Naive thymus-derived CD4-positive, alpha-beta T cell (primary cell): Measurements from ENCODE around the gene ARHGAP4. TPM values are rescaled to one million over a fixed set of nuclear protein-coding genes. Genes with fewer than 3 reads are reported as not detected.

Experiments
- ATAC-seq: fragments of 150-1000 bp; cut with Tn5 transposase; 2 replicates; pipeline ENCODE4 v1.10.0; 2021; ENCODE audit warnings: mild to moderate bottlenecking, moderate library complexity
- CTCF ChIA-PET: fragments of 350-600 bp; sonication (Branson Sonifier 250); formaldehyde crosslinking; loops from one replicate; lab custom pipeline; 2021; ENCODE audit warnings: antibody characterized with exemption; lab: Charles Lee
- POLR2A ChIA-PET: fragments of 350-600 bp; sonication (Branson Sonifier 250); formaldehyde crosslinking; loops from one replicate; lab custom pipeline; 2021; ENCODE audit warnings: antibody characterized with exemption, inconsistent platforms; lab: Charles Lee
- DNase-seq, 9 donors: peaks; one replicate each; pipeline versions ENCODE4 v3.0.0 to v3.0.0-alpha.2; 2020 to 2022; ENCODE audit warnings: mixed read lengths in 1 of 9
- H3K27ac ChIP-seq: one replicate; pipeline ENCODE4 v1.7.0; 2013; ENCODE audit warnings: mild to moderate bottlenecking, low read depth, low read length, moderate library complexity
- H3K27me3 ChIP-seq, 2 donors: one replicate each; pipeline ENCODE4 v1.7.0; 2013; ENCODE audit warnings: low read length in 2 of 2, mild to moderate bottlenecking in 2 of 2, moderate library complexity in 2 of 2; ENCODE audit not compliant: control insufficient read depth in 2 of 2, insufficient read depth in 2 of 2
- H3K36me3 ChIP-seq, 3 experiments: 1 replicate in 2 of 3; 2 replicates in 1 of 3; pipeline ENCODE4 v1.7.0; 2013; ENCODE audit warnings: low read length in 3 of 3, mild to moderate bottlenecking in 3 of 3, moderate library complexity in 1 of 3; ENCODE audit not compliant: insufficient read depth in 3 of 3, control insufficient read depth in 2 of 3
- H3K4me1 ChIP-seq, 2 donors: one replicate each; pipeline ENCODE4 v1.7.0; 2013; ENCODE audit warnings: low read length in 2 of 2, mild to moderate bottlenecking in 2 of 2, moderate library complexity in 1 of 2; ENCODE audit not compliant: control insufficient read depth in 2 of 2, insufficient read depth in 2 of 2
- H3K4me3 ChIP-seq: 2 replicates; pipeline ENCODE4 v1.7.0; 2013; ENCODE audit warnings: mild to moderate bottlenecking, low read length
- H3K9me3 ChIP-seq, 3 experiments: 1 replicate in 2 of 3; 2 replicates in 1 of 3; pipeline ENCODE4 v1.7.0; 2013; ENCODE audit warnings: low read length in 3 of 3; ENCODE audit not compliant: control insufficient read depth in 2 of 3
- H3K27ac Mint-ChIP-seq, 9 donors: one replicate each; pipeline ENCODE4 v1.8.0; 2020 to 2022; ENCODE audit warnings: mixed read lengths in 9 of 9, mild to moderate bottlenecking in 8 of 9, moderate library complexity in 5 of 9, inconsistent platforms in 2 of 9
- H3K27me3 Mint-ChIP-seq, 5 donors: one replicate each; pipeline ENCODE4 v1.8.0; 2021 to 2022; ENCODE audit warnings: mixed read lengths in 5 of 5, mild to moderate bottlenecking in 1 of 5
- H3K36me3 Mint-ChIP-seq, 5 donors: one replicate each; pipeline ENCODE4 v1.8.0; 2020 to 2022; ENCODE audit warnings: mixed read lengths in 5 of 5, mild to moderate bottlenecking in 3 of 5, inconsistent platforms in 1 of 5
- H3K4me1 Mint-ChIP-seq, 7 donors: one replicate each; pipeline ENCODE4 v1.8.0; 2020 to 2022; ENCODE audit warnings: mixed read lengths in 7 of 7, mild to moderate bottlenecking in 3 of 7, inconsistent platforms in 1 of 7
- H3K4me3 Mint-ChIP-seq, 10 donors: one replicate each; pipeline ENCODE4 v1.8.0; 2020 to 2022; ENCODE audit warnings: mild to moderate bottlenecking in 10 of 10, mixed read lengths in 10 of 10, moderate library complexity in 6 of 10, inconsistent platforms in 2 of 10
- H3K9me3 Mint-ChIP-seq, 11 donors: one replicate each; pipeline ENCODE4 v1.8.0; 2020 to 2022; ENCODE audit warnings: mixed read lengths in 11 of 11, mild to moderate bottlenecking in 4 of 11, inconsistent platforms in 1 of 11, moderate library complexity in 1 of 11
- intact Hi-C, 2 donors: fragments of 100-400 bp; cut with micrococcal nuclease; formaldehyde crosslinking; loops; one replicate each; pipeline ENCODE4 v1.15.1; 2023
- polyA plus RNA-seq, 2 donors: library from polyadenylated mRNA; unstranded; fragments of 300-500 nt; fragmentation: Illumina TruSeq; gene quantifications; one replicate each; pipeline ENCODE4 v1.2.3, GENCODE V29; 2021
- total RNA-seq, 6 experiments: library from RNA in 5 of 6; stranded (reverse) in 5 of 6; gene quantifications; 1 replicate in 5 of 6; 2 replicates in 1 of 6; pipeline ENCODE4 v1.2.3 and lab custom pipeline; 2021 to 2026

The ARHGAP4 gene
- total RNA-seq (100 to 1,000 TPM; 310 to 439 (median 377) TPM), polyA plus RNA-seq (100 to 1,000 TPM in 1 of 2 donors, 10 to 100 TPM in 1; 82.5 to 147 TPM), total RNA-seq (lab: John Stamatoyannopoulos, UW) (509 reads per million, percentile 98 among the genes with 10 or more reads in this experiment)

DNA sequence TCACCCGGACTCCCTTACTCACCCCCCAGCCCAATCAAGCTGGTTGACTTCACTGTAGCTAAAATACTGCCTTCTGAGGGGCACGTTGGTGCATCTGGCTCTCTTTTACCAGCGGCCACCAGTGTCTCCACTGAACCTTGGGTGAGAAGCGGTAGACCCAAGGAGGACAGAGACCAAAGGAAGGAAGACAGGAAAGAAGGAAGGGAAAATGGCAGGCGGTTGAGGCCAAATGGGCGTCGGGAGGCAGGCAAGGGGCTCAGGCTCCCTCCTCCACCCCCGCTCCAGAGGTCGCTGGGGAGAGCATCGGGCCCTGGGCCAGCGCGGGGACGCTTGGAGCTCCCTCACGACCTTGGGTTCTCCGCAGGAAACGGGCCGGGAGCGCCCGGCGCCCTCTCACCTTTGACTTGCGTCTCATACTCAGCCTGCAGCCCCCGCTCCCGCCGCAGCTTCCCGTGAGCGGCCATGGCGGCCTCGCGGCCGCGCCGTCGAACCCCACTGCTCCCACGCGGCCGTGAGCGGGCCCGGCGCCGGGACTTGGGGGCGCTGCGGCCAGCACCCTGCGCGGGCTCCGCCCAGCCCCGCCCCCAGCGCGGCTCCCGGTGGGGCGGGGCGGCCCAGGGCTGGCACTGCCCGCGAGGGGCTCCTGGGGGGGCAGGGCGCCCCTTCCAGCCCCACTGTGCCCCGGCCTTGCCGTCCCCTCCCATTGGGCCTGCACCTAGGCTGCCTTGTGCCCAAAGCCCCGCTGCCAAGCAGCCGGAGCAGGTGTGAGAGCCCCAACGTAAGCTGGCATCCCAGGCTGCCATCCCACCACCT lies at the start of gene ARHGAP4:
TSS of gene ARHGAP4 (minus strand) at position 526 of the 813 bp plus-strand sequence. CDS start at position 464, 62 bp downstream.
- Mint-ChIP-seq H3K27ac (peak within 1 kb of the TSS; percentile 88 to 100 (median 98)), H3K4me1 (peaks cover 0 to 76% (median 25%) of the 10 kb centered on the region in 7 donors), H3K36me3 (peaks cover 0 to 21% (median 0%) of the 10 kb centered on the region in 5 donors), H3K4me3 (peak within 1 kb of the TSS; percentile 92 to 98 (median 94)), H3K27me3 (no peaks in the 10 kb centered on the region), H3K9me3 (peaks cover 0 to 2% (median 0%) of the 10 kb centered on the region in 11 donors)
- ChIA-PET POLR2A (interaction anchor here (0.7 to 17.4 kb wide), 20 partner anchors 9 to 519 kb away, joined by 3 to 384 read pairs (median 6); partner anchors contain the start of genes HCFC1, IDH3G, NAA10 and RENBP), CTCF (interaction anchor here (1.6 to 13.2 kb wide), 3 partner anchors 15 to 42 kb away, joined by 4 to 168 read pairs (median 27); partner anchors contain the start of gene RENBP)
- peak within 1 kb of the TSS; percentile 98 for H3K27ac ChIP-seq
- H3K27me3 ChIP-seq: no peaks in the 10 kb centered on the region
- peaks cover 0 to 11% (median 0%) of the 10 kb centered on the region in 3 experiments for H3K36me3 ChIP-seq
- no peaks in the 10 kb centered on the region for H3K9me3 ChIP-seq
- intact Hi-C loops: loop anchor here (1.0 to 10.0 kb wide), 8 partner anchors 9 to 569 kb away; partner anchors contain the start of genes EMD (in 2 of the 2), NAA10 (in 1 of the 2), SLC10A3 (in 1 of the 2) and SLC6A8 (in 1 of the 2)
- H3K4me3 ChIP-seq: peak within 1 kb of the TSS; percentile 81
- DNase-seq: peak in 7 of 9 donors; percentile 23 to 72 (median 42)
- peak; percentile 2 for ATAC-seq
- H3K4me1 ChIP-seq: peaks cover 23 to 27% of the 10 kb centered on the region in 2 donors

DNA sequence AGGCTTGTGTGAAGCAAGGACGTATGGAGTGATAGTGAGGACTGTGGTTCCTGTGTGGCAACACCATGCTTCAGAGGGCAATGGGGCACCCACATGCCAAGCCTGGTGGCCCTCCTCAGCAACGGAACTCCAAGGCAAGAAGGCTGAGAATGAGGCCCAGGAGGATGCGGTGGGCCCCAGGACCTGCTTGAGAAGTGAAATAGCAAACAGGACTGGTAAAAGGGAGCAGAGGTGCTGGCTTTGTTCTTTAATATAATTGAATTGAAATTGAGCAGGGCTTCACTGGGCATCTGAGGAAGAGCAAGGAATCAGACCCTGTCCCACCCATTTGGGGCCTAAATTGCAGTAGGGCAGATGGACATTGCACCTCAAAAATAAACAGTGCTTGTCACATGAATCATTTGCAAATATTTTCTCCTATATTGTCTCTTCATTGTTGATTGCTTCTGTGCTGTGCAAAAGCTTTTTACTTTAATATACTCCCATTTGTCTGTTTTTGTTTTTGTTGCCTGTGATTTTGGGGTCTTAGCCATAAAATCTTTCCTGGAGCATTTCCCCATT lies 48.7 kb upstream of the ARHGAP4 start:
- Histone ChIP-seq H3K36me3 (peaks cover 0 to 13% (median 0%) of the 10 kb centered on the region in 3 experiments), H3K4me3 (no peak overlapping the region), H3K27me3 (no peaks in the 10 kb centered on the region), H3K27ac (peak overlapping the region; percentile 99), H3K9me3 (no peaks in the 10 kb centered on the region), H3K4me1 (peaks cover 16% of the 10 kb centered on the region in 2 donors)
- H3K27me3 Mint-ChIP-seq: no peaks in the 10 kb centered on the region
- H3K36me3 Mint-ChIP-seq: peaks cover 0 to 3% (median 0%) of the 10 kb centered on the region in 5 donors
- ATAC-seq (no peak), DNase-seq (no peak)
- peaks cover 8 to 30% (median 21%) of the 10 kb centered on the region in 7 donors for H3K4me1 Mint-ChIP-seq
- ChIA-PET POLR2A (interaction anchor here (0.9 to 4.5 kb wide), 3 partner anchors 10 to 180 kb away, joined by 3 to 32 read pairs (median 3); partner anchors contain the start of genes ARHGAP4, IDH3G and SSR4), CTCF (no interaction called here)
- peaks cover 0 to 1% (median 0%) of the 10 kb centered on the region in 11 donors for H3K9me3 Mint-ChIP-seq
- intact Hi-C loops: loop anchor here (5.0 kb wide), 5 partner anchors 37 to 1018 kb away; partner anchors contain the start of genes DKC1 (in 1 of the 2), MECP2 (in 1 of the 2) and RPL10 (in 1 of the 2)
- peak overlapping the region in 9 of 10 donors; percentile 8 to 97 (median 41) for H3K4me3 Mint-ChIP-seq
- H3K27ac Mint-ChIP-seq: peak overlapping the region; percentile 62 to 99 (median 91)

DNA sequence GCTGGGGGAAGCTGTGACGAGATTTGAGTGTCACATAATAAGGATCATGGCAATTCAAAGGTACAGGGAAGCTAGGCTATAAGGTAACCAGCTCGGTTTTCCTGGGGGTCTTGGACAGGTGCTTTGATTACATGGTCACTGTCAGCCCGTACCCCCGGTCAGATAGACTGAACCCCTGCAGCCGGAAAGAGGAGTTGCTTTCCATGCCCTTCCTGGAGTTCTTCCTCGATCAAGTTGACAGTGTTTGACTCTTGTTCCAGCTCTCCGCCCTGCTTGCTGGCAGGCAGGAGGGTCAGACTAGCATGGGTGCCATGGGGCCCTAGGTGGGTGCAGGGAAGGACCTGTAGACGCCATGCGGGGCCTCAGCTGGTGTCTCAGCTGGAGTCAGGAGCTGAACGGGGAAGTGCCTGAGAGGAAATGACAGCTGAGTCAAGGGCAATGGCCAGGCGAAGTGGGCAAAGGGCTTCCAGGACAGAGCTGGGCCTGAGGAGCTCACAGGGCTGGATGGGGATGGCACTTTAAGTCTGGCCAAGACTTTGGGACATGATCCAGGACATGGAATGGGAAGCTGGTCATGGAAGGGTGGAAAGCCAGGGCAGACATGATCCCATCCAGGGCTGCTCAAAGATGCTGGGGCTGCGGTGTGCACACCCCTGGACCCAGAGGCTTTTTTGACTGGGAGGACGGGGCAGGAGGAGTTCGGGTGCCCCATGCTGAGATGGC lies 48.1 kb upstream of the ARHGAP4 start:
- no peaks in the 10 kb centered on the region for H3K27me3 ChIP-seq
- ChIA-PET CTCF (no interaction called here), POLR2A (interaction anchor here (0.8 to 4.5 kb wide), 4 partner anchors 11 to 179 kb away, joined by 3 to 32 read pairs (median 3); partner anchors contain the start of genes ARHGAP4, IDH3G and SSR4)
- intact Hi-C loops: loop anchor here (5.0 kb wide), 5 partner anchors 38 to 1017 kb away; partner anchors contain the start of genes DKC1 (in 1 of the 2), MECP2 (in 1 of the 2) and RPL10 (in 1 of the 2)
- H3K36me3 ChIP-seq: peaks cover 0 to 13% (median 0%) of the 10 kb centered on the region in 3 experiments
- ATAC-seq: no peak
- H3K4me1 ChIP-seq: peaks cover 16% of the 10 kb centered on the region in 2 donors
- peak overlapping the region; percentile 62 to 99 (median 91) for H3K27ac Mint-ChIP-seq
- H3K4me3 ChIP-seq: peak overlapping the region; percentile 50
- H3K4me1 Mint-ChIP-seq: peaks cover 8 to 35% (median 21%) of the 10 kb centered on the region in 7 donors
- peaks cover 0 to 1% (median 0%) of the 10 kb centered on the region in 11 donors for H3K9me3 Mint-ChIP-seq
- H3K27ac ChIP-seq: peak overlapping the region; percentile 99
- no peaks in the 10 kb centered on the region for H3K9me3 ChIP-seq
- DNase-seq: no peak
- no peaks in the 10 kb centered on the region for H3K27me3 Mint-ChIP-seq
- H3K36me3 Mint-ChIP-seq: peaks cover 0 to 5% (median 0%) of the 10 kb centered on the region in 5 donors
- H3K4me3 Mint-ChIP-seq: peak overlapping the region; percentile 29 to 97 (median 86)

DNA sequence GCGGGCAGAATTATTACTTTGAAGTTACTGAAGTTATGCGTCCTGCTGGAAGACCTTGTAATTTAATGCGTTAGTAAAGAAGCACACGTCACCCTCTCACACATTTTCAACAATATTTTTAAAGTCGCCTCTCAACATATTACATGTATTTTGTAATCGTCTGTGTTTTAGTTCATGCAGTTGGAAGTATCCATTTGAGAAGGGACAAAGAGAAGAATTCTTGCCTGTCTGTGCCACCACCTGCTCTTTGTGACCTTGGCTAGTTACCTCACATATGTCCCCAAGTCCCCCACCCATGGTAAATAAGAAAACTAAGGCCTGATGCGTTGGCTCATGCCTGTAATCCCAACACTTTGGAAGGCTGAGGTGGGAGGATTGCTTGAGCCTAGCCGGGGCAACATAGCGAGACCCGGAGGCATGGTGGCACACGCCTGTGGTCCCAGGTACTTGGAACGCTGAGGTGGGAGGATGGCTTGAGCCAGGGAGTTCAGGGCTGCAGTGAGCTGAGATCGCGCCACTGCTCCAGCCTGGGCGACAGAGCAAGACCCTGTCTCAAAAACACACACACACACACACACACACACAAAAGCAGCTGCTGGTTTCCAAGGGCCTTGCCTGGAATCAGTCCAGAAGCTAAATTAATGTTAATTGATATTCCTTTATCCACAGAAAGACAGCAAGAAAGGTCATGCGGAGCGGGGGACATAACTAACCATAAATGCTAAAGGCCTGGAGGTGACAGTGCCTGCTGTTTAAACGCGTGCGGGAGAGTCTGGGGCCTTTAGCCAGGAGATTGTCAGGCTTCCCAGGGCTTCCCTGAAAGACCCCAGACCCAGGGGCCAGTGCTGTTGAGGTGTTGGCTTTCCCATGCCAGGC lies 47.3 kb upstream of the ARHGAP4 start:
- intact Hi-C loops: loop anchor here (2.0 to 5.0 kb wide), 6 partner anchors 39 to 1016 kb away; partner anchors contain the start of genes DKC1 (in 1 of the 2), MECP2 (in 1 of the 2) and RPL10 (in 1 of the 2)
- no peaks in the 10 kb centered on the region for H3K9me3 ChIP-seq
- no peaks in the 10 kb centered on the region for H3K27me3 ChIP-seq
- H3K4me1 ChIP-seq: peaks cover 16 to 19% of the 10 kb centered on the region in 2 donors
- CTCF ChIA-PET: no interaction called here
- peak overlapping the region; percentile 50 for H3K4me3 ChIP-seq
- Mint-ChIP-seq H3K27ac (peak overlapping the region; percentile 91 to 99 (median 96)), H3K9me3 (peaks cover 0 to 1% (median 0%) of the 10 kb centered on the region in 11 donors), H3K4me1 (peaks cover 9 to 36% (median 21%) of the 10 kb centered on the region in 7 donors), H3K36me3 (peaks cover 0 to 5% (median 0%) of the 10 kb centered on the region in 5 donors), H3K27me3 (no peaks in the 10 kb centered on the region), H3K4me3 (peak overlapping the region; percentile 85 to 97 (median 92))
- H3K27ac ChIP-seq: peak overlapping the region; percentile 99
- POLR2A ChIA-PET: interaction anchor here (0.8 to 8.5 kb wide), 7 partner anchors 8 to 47 kb away, joined by 3 to 127 read pairs (median 5); partner anchors contain the start of gene ARHGAP4
- DNase-seq: no peak
- no peak for ATAC-seq
- H3K36me3 ChIP-seq: peaks cover 0 to 13% (median 0%) of the 10 kb centered on the region in 3 experiments
